IPS-20b (cell line): Measurements from ENCODE around the gene ZNF660.
"Not testable (repeated sequence)": the region's sequence is repeated elsewhere in the genome, so short reads cannot be mapped to it uniquely, and the experiment has no call there.

Experiments
- H3K27ac ChIP-seq: one replicate; pipeline ENCODE4 v1.5.1; 2013; ENCODE audit warnings: low read length
- H3K27me3 ChIP-seq: 2 replicates; pipeline ENCODE4 v1.6.1; 2013; ENCODE audit warnings: mild to moderate bottlenecking, low read length, inconsistent platforms; ENCODE audit not compliant: insufficient read depth
- H3K36me3 ChIP-seq: 2 replicates; pipeline ENCODE4 v1.6.1; 2013; ENCODE audit warnings: low read depth, mild to moderate bottlenecking, inconsistent platforms, low read length, moderate library complexity; ENCODE audit not compliant: insufficient read depth
- H3K4me1 ChIP-seq: 2 replicates; pipeline ENCODE4 v1.6.1; 2013; ENCODE audit warnings: mild to moderate bottlenecking, control low read depth, inconsistent platforms, low read length, moderate library complexity; ENCODE audit not compliant: insufficient read depth
- H3K4me3 ChIP-seq: 2 replicates; pipeline ENCODE4 v1.5.1; 2013; ENCODE audit warnings: mild to moderate bottlenecking, low read length, inconsistent platforms
- H3K9ac ChIP-seq: 2 replicates; pipeline ENCODE4 v1.6.1; 2013; ENCODE audit warnings: low read depth, mild to moderate bottlenecking, inconsistent platforms, low read length, moderate library complexity
- H3K9me3 ChIP-seq: 2 replicates; pipeline ENCODE4 v1.6.1; 2013; ENCODE audit warnings: mild to moderate bottlenecking, low read depth, low read length, inconsistent platforms; ENCODE audit not compliant: insufficient read depth

The ZNF660 gene

DNA sequence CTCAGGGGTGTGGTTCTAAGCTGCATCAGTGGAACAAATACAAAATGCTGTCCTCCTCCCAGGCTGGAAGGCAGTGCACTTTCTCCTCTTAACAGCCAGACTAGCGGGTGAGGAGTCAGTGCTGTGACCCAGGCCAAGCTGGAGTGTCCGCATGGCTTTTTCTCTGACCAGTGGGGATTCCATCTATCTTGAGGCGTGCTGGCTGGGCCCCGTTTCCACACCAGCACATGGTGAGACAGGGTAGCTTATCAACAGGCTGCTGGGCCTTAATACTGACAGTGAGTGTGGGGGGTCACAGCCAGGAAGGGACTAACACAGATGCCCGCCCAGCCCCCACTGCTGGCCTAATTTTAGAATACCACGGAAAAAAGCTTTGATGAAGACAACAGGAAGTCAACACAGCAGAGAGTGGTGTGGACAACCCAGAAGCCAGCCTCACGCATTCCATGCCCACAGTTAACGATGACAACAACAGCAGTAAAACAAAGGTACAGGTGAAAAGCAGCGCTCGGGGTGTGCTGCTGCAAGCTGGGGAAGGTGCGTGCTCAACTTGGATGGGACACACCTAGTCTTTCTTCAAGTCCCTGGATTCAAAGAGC lies 7.3 kb upstream of the ZNF660 start:
- not testable (repeated sequence) for H3K36me3 ChIP-seq, H3K27ac ChIP-seq, H3K4me1 ChIP-seq, H3K9me3 ChIP-seq, H3K27me3 ChIP-seq, H3K9ac ChIP-seq, H3K4me3 ChIP-seq

- H3K27ac ChIP-seq, H3K4me3 ChIP-seq, H3K4me1 ChIP-seq, H3K36me3 ChIP-seq, H3K9ac ChIP-seq, H3K9me3 ChIP-seq, H3K27me3 ChIP-seq: not testable (repeated sequence)
Observed at GRCh38 chr3:44578316-44578715, 6.4 kb upstream of the ZNF660 start.

DNA sequence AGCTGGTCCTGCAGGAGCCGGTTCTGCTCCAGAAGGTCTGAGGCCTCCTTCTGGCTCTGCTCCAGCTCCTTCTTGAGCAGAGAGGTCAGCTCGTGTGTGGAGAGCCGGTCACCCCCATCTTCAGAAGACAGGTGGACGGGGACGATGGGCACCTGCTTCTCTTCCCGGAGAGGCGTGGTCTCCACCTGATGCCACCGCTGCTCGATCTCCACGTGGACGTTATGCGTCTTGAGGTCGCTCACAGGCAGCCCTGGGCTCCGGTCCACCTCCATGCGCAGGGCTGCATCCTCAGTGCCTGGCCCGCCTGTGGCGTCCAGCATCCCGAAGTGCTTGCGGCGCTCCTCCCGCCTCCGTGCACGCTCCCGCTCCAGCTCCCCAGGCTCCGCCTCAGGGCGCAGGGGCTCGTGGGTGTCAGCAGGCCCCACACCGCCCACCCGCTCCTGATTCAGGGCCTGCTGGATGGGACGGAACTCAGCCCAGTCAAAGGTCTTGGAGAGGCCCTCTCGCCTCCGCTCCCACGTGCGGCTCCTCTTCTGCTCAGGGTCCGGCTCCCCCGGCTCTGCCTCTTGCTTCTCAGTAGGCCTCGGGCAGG lies 5.7 kb upstream of the ZNF660 start:
- H3K36me3 ChIP-seq, H3K27ac ChIP-seq, H3K4me3 ChIP-seq, H3K4me1 ChIP-seq, H3K9ac ChIP-seq, H3K27me3 ChIP-seq, H3K9me3 ChIP-seq: not testable (repeated sequence)

DNA sequence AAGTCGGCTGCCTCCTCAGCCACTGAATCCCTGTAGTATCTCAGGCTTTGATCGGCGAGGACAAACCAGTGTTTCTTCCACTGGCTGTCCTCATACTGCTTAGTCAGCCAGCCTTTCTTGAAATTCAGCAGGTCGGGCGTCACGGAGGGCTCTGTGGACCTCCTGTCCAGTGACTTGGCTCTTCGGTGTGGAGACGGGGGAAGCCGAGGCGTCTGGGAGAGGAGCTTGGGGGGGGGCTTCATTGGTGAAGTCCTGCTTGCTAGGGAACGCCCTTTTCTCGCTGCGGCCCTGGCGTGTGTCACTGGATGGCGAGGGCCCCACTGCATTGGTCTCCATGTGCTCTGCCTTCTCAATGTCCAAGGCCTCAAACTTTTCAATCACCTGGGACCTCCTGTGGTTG lies 5.0 kb upstream of the ZNF660 start:
- not testable (repeated sequence) for H3K4me3 ChIP-seq, H3K36me3 ChIP-seq, H3K9me3 ChIP-seq, H3K27ac ChIP-seq, H3K9ac ChIP-seq, H3K4me1 ChIP-seq, H3K27me3 ChIP-seq

- H3K4me3 ChIP-seq, H3K9me3 ChIP-seq, H3K9ac ChIP-seq, H3K36me3 ChIP-seq, H3K27ac ChIP-seq, H3K27me3 ChIP-seq, H3K4me1 ChIP-seq: not testable (repeated sequence)
Observed at GRCh38 chr3:44580971-44581370, 3.8 kb upstream of the ZNF660 start.

GRCh38 chr3:44596621-44597020 lies 11.9 kb downstream of the ZNF660 start:
- Histone ChIP-seq H3K4me3 (no peak overlapping the region), H3K27me3 (no peaks in the 10 kb centered on the region), H3K9ac (no peak overlapping the region), H3K4me1 (no peaks in the 10 kb centered on the region), H3K9me3 (peaks cover 83% of the 10 kb centered on the region), H3K27ac (no peak overlapping the region), H3K36me3 (peaks cover 75% of the 10 kb centered on the region)

GRCh38 chr3:44601749-44602148 lies 17.0 kb downstream of the ZNF660 start:
- Histone ChIP-seq H3K36me3 (peaks cover 30% of the 10 kb centered on the region; the same call in 1 of the 2 replicates), H3K4me1 (no peaks in the 10 kb centered on the region), H3K9me3 (peaks cover 79% of the 10 kb centered on the region), H3K4me3 (no peak overlapping the region), H3K27ac (no peak overlapping the region), H3K9ac (no peak overlapping the region), H3K27me3 (no peaks in the 10 kb centered on the region)

GRCh38 chr3:44612678-44613077 lies 27.9 kb downstream of the ZNF660 start:
- Histone ChIP-seq H3K4me3 (no peak overlapping the region), H3K9me3 (peaks cover 40% of the 10 kb centered on the region; the same call in 1 of the 2 replicates), H3K27ac (no peak overlapping the region), H3K27me3 (no peaks in the 10 kb centered on the region), H3K36me3 (no peaks in the 10 kb centered on the region), H3K4me1 (no peaks in the 10 kb centered on the region), H3K9ac (no peak overlapping the region)

DNA sequence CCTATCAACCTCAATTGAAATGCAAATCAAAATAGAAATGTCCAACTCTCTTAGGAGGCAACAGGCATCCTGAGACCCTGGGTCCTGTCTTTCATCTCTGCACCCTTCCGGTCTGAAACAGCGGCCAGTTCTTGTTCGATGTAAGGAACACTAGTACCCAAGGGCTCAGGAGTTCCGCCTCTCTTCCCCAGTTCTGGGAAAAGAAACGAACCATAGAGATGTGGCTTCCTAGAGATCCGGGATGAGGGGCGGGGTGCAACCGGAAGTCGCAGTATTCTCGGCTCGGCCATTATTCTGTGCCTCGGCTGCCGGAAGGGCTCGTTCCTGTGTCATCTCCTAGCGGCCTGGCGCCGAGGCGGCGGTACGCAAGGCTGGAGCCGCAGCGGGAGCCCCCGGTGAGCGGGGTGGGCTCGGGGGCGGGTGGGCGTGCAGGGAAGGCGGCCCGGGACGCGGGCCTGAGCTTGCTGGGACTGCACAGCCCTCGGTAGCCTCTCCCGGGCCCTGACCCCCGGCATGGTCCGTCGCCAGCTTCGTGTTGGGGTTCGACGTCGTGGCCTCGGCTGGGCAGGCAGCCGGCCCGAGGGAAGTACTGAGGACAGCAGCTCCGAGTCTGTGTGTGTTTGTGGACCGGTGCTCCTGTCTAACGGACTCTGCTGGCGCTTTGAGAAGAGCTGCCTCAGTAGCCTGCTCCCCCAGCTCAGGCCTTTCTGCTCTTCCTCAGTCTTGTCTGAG lies 40.2 kb downstream of the ZNF660 start, which contains the start of gene ZNF197:
Gene ZNF197 (plus strand): TSS at position 288 of the 732 bp plus-strand sequence. CDS start 4,119 bp downstream, outside the sequence.
- no peaks in the 10 kb centered on the region; the same call in 1 of the 2 replicates for H3K4me1 ChIP-seq
- no peaks in the 10 kb centered on the region for H3K9me3 ChIP-seq
- peak within 1 kb of the TSS; percentile 89 for H3K9ac ChIP-seq
- H3K36me3 ChIP-seq = peaks cover 11% of the 10 kb centered on the region; the same call in 1 of the 2 replicates
- no peaks in the 10 kb centered on the region for H3K27me3 ChIP-seq
- H3K27ac ChIP-seq = peak within 1 kb of the TSS; percentile 54
- peak within 1 kb of the TSS; percentile 95 for H3K4me3 ChIP-seq

GRCh38 chr3:44628716-44629115 lies 44.0 kb downstream of the ZNF660 start:
- H3K9ac ChIP-seq = no peak overlapping the region
- no peaks in the 10 kb centered on the region; the same call in 1 of the 2 replicates for H3K4me1 ChIP-seq
- no peak overlapping the region for H3K4me3 ChIP-seq
- no peak overlapping the region for H3K27ac ChIP-seq
- no peaks in the 10 kb centered on the region for H3K9me3 ChIP-seq
- H3K27me3 ChIP-seq = no peaks in the 10 kb centered on the region
- H3K36me3 ChIP-seq = peaks cover 44% of the 10 kb centered on the region

DNA sequence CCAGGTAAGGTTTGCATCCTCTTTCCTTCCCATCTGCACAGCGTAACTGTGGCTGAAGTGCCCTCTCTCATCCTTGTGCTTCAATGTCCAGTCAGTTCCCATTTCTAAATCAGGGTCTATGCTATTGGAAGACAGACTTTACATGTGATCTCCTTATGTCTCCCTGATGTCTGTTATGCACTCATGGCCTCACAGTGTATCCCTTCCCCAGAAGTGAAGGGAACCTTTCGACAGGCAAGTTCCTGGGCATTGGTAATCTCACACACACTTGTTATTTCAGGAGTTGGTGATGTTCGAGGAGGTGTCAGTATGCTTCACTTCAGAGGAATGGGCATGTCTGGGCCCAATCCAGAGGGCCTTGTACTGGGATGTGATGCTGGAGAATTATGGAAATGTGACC lies 47.4 kb downstream of the ZNF660 start:
- no peaks in the 10 kb centered on the region for H3K9me3 ChIP-seq
- H3K36me3 ChIP-seq = peaks cover 61% of the 10 kb centered on the region
- H3K27ac ChIP-seq = no peak overlapping the region
- no peak overlapping the region for H3K4me3 ChIP-seq
- no peak overlapping the region for H3K9ac ChIP-seq
- H3K27me3 ChIP-seq = no peaks in the 10 kb centered on the region
- no peaks in the 10 kb centered on the region for H3K4me1 ChIP-seq

DNA sequence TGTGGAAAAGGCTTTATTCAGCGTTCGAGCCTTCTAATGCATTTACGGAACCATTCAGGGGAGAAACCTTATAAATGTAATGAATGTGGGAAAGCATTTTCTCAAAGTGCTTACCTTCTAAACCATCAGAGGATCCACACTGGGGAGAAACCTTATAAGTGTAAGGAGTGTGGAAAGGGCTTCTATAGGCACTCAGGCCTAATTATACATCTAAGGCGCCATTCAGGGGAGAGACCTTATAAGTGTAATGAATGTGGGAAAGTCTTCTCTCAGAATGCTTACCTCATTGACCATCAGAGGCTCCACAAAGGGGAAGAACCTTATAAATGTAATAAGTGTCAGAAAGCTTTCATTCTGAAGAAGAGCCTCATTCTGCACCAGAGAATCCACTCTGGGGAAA lies 57.6 kb downstream of the ZNF660 start:
- no peak overlapping the region for H3K27ac ChIP-seq
- H3K36me3 ChIP-seq = peaks cover 57% of the 10 kb centered on the region
- no peak overlapping the region for H3K9ac ChIP-seq
- peaks cover 44% of the 10 kb centered on the region for H3K9me3 ChIP-seq
- H3K4me1 ChIP-seq = no peaks in the 10 kb centered on the region
- no peak overlapping the region; the same call in 1 of the 2 replicates for H3K4me3 ChIP-seq
- H3K27me3 ChIP-seq = no peaks in the 10 kb centered on the region
